ENCODE data around the gene ECE2.

DNA sequence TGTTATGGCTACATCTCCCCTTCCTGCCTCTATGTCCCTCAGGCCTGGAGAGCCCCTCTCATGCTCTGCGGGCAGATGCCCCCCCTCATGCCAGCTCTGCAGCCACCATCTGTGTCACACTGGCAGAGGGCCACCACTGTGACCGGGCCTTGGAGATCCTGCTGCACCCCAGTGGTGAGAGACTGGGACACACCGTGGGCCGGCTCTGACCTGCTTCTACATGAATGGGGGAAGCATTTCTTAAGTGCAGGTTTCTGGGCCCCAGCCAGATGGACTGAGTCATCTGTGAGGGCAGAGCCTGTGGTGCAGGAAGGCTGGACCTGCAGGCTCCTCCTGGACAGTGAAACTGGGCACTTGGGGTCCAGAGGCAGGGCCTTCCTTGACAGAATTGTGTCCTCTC, 41.6 kb upstream of the ECE2 start:
- TF ChIP-seq, protein P1, sequence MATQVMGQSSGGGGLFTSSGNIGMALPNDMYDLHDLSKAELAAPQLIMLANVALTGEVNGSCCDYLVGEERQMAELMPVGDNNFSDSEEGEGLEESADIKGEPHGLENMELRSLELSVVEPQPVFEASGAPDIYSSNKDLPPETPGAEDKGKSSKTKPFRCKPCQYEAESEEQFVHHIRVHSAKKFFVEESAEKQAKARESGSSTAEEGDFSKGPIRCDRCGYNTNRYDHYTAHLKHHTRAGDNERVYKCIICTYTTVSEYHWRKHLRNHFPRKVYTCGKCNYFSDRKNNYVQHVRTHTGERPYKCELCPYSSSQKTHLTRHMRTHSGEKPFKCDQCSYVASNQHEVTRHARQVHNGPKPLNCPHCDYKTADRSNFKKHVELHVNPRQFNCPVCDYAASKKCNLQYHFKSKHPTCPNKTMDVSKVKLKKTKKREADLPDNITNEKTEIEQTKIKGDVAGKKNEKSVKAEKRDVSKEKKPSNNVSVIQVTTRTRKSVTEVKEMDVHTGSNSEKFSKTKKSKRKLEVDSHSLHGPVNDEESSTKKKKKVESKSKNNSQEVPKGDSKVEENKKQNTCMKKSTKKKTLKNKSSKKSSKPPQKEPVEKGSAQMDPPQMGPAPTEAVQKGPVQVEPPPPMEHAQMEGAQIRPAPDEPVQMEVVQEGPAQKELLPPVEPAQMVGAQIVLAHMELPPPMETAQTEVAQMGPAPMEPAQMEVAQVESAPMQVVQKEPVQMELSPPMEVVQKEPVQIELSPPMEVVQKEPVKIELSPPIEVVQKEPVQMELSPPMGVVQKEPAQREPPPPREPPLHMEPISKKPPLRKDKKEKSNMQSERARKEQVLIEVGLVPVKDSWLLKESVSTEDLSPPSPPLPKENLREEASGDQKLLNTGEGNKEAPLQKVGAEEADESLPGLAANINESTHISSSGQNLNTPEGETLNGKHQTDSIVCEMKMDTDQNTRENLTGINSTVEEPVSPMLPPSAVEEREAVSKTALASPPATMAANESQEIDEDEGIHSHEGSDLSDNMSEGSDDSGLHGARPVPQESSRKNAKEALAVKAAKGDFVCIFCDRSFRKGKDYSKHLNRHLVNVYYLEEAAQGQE (IDR thresholded peaks at IDR 0.05; ENCODE audit: borderline replicate concordance): no peak
- TF ChIP-seq CTCF (IDR thresholded peaks at IDR 0.05; ENCODE audit: poor library complexity, severe bottlenecking): no peak
- no peak for TF ChIP-seq EZH2 (IDR thresholded peaks at IDR 0.05; ENCODE audit: borderline replicate concordance, insufficient read depth, low read length, poor library complexity, severe bottlenecking)
- TF ChIP-seq MXI1 (conservative IDR thresholded peaks at IDR 0.05; ENCODE audit: poor library complexity, severe bottlenecking): no peak
- no peak for TF ChIP-seq SMC3 (conservative IDR thresholded peaks at IDR 0.05; ENCODE audit: poor library complexity)
